Measurements from ENCODE around the gene PCNX4. TPM values are rescaled to one million over a fixed set of nuclear protein-coding genes. Genes with fewer than 3 reads are reported as not detected.
"Not testable (repeated sequence)": the region's sequence is repeated elsewhere in the genome, so short reads cannot be mapped to it uniquely, and the experiment has no call there.

Gene PCNX4
- 47.1 TPM for polyA plus RNA-seq (2013, experiment 1 of 2; ENCODE audit: insufficient read length)
- 46.8 TPM for polyA plus RNA-seq (2013, experiment 2 of 2; ENCODE audit: insufficient read length)

DNA sequence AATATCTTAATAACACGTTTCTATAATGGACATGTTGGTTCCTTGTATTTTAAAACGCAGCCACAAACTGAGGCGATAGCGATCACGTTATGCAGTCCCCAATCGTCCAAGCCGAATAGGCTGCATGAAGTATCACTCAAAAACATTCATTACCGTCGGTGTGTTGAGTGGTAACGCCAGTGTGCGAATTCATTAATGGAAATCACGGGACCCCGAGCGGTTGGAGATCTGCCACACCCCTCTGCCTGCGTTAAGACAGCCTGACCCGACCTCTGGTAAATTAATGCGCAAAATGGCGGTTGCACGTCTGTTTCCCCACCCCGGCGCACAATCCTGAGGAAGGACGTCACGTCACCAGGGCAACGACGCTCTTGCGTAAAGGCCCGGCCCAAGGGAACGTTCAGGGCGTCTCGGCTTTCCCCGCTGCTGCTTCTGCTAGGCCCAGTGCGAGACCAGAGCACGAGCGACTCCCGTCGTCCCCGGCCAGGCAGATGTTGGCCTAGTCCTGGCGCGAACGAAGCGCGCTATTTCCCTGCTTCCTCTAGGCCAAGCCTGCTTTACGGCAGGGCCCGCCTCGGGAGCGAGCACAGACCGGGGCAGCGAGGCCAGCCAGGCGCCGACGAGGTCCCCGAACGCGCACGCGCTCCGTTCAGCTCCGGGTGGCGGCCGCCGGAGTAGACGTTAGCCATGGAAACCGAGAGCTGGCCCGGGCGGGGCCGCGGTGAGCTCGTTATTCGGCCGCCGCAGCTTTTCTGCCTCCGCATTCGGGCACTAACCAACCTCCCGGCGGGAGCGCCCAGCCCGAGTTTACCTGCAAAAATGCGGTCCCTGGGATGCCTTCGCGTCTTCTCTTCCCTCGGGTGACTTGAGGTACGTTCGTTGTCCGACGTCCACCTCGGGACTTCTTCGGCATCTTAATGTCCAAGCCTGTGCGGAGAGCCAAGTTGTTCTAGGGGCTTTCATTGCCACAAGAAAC is at the start of gene PCNX4:
Gene PCNX4 (plus strand): TSS at position 374 of the 976 bp plus-strand sequence. CDS start 15,716 bp downstream, outside the sequence.
- DNase-seq, result peak; percentile 99

GRCh38 chr14:60047976-60048375 is 43.7 kb upstream of the PCNX4 start:
- DNase-seq, result not testable (repeated sequence)

DNA sequence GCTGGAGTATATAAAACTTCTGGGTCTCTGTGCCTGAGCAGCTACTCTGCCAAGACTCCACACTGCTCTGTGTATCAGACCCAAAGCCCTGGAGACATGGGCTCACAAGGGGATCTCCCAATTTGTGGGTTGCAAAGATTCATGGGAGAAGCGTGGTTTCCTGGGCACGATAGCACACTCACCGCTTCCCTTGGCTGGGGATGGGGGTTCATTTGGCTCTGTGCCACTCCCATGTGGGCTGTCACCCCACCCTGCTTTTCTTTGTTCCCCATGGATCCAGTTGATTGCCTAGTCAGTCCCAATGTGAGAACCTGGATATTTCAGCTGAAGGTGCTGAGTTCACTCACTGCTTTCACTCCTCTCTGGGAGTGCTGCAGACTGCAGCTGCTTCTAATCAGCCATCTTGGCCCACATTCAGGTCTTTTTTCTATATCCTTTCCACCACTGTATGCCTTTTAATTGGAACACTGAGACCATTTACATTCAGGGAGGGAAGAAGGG is 40.0 kb upstream of the PCNX4 start:
- DNase-seq, result peak; percentile 67

- no peak for DNase-seq
Measured at GRCh38 chr14:60058087-60058486, 33.6 kb upstream of the PCNX4 start.

GRCh38 chr14:60061371-60061770 is 30.4 kb upstream of the PCNX4 start:
- no peak for DNase-seq

GRCh38 chr14:60064491-60065072 is 27.1 kb upstream of the PCNX4 start:
- peak; percentile 31 for DNase-seq

- no peak for DNase-seq
Measured at GRCh38 chr14:60067882-60068281, 23.8 kb upstream of the PCNX4 start.

GRCh38 chr14:60079723-60080122 is 12.0 kb upstream of the PCNX4 start:
- DNase-seq, result no peak

DNA sequence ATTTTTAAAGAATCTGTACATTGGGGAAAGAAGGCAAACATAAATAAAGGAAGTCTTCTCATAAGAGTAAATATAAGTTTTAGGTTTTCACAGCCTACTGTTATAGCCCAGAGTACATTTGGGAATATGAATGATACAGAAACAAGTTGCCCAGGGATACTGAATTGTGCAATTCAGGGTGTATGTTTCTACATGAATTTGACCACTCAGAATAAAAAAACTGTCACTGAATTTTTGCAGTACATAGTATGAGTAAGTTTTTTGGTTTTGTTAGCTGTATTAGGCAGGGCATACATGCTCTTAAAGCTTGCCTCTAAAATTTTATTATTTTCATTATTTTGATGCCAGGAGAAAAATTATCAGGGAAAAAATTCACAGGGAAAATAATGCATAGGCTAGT is 6.6 kb upstream of the PCNX4 start:
- DNase-seq, result peak; percentile 17

DNA sequence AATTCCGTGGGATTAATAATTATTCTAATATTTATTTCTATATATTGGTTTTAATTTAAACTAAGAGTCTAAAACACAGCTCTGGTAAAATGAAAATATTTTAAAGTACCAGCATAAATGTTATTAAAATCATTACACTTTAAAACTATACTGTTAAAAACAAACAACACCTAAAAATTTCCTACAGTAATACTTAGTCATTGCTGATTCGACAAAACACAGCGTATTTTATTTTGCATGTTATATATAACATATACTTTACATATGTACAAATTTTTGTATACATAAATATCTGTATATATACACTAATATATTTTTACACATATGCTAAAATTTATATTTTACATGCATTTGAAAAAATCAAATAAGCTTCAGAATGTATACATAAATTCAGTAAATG is 6.0 kb upstream of the PCNX4 start:
- DNase-seq, result no peak

GRCh38 chr14:60087668-60088067 is 4.1 kb upstream of the PCNX4 start:
- no peak for DNase-seq

DNA sequence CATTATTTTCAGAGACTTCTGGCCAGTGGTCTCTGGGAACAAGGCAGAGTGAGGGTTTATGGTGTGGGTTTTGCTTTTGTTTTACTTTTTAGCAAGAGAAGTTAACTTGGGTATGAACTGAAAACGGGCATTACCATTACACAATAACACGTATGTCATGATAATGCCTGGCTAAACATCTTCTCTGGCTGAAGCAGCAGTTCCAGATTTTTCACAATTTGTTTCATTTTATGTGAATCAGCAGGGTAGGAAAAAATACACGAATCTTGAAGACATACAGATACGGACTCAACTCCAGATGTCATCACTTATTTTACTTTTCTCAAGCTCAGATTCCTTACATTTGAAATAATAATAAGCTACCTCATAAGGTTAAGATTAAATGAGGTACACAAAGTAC is 2.5 kb upstream of the PCNX4 start:
- no peak for DNase-seq

DNA sequence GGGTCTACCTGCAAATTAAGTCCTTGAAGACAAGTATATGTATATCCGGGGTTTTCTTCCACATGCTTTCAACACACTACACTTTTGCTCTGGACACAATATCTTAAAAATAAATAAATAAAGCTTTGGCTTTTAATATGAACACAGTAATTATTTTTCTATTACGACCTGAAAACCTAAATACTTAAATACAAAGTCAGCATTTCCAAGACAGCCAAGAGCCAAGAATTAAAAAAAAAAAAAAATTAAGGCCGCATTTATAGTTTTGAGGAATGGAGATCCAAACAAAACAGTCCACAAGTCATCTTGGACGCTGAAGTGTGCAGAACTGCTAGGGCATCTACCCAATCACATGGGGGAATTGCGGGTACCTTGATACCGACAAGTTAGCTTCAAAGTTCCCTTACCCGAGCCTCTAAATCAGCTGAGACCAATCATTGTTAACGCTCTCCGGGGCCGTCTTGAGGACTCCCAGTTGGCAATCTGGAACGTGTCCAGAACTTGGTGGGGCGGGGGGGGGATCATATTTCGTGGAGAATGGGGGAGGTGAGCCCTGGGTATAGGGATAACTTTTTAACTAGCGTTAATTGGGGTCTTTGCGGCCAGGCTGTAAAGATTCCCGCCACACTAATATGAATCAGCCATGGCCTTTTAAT is 731 bp upstream of the PCNX4 start:
- DNase-seq, result peak; percentile 79

DNA sequence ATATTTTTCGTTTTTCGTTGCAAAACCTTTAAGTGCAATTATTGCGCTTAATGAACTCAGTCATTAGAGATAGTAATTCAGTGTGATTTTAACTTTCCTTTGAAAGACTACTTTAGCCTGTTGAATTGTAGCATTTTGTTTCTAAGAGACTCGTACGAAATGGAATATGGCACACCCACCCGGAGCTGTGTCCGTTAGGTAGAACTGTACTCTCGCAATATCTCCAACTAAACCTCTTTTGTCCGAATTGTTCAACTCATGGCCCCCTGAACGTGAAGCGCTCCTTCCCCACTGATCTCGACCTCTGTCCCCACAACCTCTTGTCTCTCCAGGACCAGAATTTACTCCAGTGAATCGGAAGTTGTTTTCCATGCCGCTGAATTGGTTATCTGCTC is 800 bp downstream of the PCNX4 start:
- DNase-seq, result peak; percentile 36

- DNase-seq, result no peak
Measured at GRCh38 chr14:60093080-60093479, 1.4 kb downstream of the PCNX4 start.

- DNase-seq, result peak; percentile 9
Measured at GRCh38 chr14:60093606-60094005, 1.9 kb downstream of the PCNX4 start.

DNA sequence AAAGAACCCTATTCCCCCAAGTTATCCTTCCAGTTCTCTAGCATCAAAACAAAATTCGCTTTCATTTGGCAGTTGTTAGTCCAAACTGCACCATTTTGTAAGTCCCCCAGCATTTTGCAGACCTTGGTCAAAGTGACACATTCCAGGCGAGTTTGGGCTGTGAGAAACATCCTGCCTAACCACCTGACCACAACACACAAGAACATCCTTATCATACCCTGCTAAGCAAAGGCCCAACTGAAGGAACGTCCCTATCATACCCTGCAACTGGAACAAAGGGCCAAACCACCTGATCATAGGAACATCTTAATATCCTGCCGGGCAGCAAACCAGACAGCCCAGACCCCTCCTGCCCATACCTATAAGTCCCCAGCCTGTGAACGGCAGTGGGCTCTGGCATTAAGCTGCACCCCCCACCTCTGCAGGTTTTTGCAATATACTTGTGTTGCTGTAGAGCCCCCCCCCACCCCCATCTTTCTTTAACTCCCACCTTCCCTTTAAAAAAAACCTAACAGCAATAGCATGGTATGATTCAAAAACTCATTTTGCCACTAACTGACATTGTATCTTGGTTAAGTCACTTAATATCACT is 2.7 kb downstream of the PCNX4 start:
- peak; percentile 62 for DNase-seq

DNA sequence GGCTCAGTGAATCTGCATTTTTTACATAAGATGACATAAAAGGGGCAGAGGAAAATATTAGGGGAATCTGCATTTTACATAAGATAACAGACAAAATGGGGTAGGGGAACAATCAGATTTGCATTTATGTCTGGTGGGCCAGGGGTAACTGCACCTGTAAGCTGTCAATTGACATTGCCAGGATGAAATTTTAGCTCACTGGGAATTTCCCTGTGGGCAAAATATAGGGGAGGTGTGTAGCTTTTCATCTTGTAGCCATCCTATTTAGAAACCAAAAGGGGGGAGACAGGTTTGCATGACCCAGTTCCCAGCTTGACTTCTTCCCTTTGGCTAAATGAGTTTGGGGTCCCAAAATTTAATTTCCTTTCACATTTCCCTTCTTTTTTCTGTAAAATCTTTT is 3.5 kb downstream of the PCNX4 start:
- DNase-seq, result no peak

DNA sequence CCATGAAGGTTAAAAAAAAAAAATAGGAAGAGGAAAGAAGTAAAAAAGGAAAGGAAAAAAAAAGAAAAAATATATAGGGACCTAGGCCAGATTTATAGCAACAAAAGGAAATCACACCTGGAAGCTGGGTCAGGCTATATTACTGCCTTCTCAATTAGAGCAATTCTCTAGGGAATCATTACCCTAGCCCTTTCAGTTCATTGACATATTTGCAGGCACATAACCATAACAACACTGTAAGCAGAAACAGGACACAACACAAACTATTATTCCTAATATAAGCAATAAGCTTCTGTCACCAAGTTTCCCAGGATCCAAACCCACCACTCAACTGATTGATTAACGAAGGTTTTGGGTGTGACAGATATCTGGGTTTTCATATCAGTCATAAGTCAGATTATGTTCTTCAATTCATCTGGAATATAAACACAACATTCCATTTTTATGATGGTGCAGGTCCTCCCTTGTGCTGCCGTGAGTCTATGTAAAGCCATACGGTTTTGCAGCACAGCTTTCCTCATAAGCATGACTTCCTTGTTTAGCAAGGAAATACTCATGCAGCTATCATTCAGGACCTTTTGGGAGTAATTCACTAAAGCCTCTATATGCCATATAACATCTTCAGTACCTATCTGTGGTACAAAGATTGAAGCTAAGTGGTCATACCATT is 4.2 kb downstream of the PCNX4 start:
- peak; percentile 60 for DNase-seq

DNA sequence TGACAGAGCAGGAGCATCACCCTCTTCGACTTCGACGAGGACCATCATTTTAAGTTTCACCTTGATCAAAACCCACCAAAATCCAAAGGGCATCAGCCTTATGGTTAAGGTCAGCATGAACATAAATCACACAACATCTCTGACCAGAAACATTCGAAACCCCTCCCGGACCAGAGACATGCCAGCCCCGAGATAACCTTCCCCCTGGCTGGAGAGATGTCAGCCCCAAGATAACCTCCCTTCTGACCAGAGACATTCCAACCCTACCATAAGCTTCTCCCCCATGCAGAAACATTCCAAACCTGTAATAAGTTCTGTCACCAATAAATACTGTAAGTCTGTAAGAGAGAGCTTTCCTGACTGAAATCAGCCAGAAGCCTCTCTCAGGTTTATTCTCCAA is 6.3 kb downstream of the PCNX4 start:
- DNase-seq, result no peak

- not testable (repeated sequence) for DNase-seq
Measured at GRCh38 chr14:60099855-60100254, 8.1 kb downstream of the PCNX4 start.

GRCh38 chr14:60101786-60102185 is 10.1 kb downstream of the PCNX4 start:
- peak; percentile 14 for DNase-seq

All from fibroblast of skin of abdomen (primary cell).